GM21825 (cell line): ENCODE results near the gene GAL.

Experiments used
- ATAC-seq: cut with Tn5 transposase; IDR thresholded peaks from one replicate; pipeline ENCODE4 v1.9.1; 2021; ENCODE audit warnings: mild to moderate bottlenecking, moderate library complexity; ENCODE audit not compliant: unreplicated experiment

GAL gene

GRCh38 chr11:68678031-68678441 is 6.3 kb upstream of the GAL start:
- ATAC-seq: no peak

GRCh38 chr11:68680541-68681231 is 3.7 kb upstream of the GAL start:
- ATAC-seq: no peak

GRCh38 chr11:68682531-68682961 is 1.8 kb upstream of the GAL start:
- no peak for ATAC-seq

GRCh38 chr11:68683121-68683520 is 1.2 kb upstream of the GAL start:
- no peak for ATAC-seq

- ATAC-seq: no peak
These were observed 584 bp upstream of the GAL start for GRCh38 chr11:68683536-68684384.

GRCh38 chr11:68685656-68686380 is 1.5 kb downstream of the GAL start:
- no peak for ATAC-seq

- no peak for ATAC-seq
These were observed 2.1 kb downstream of the GAL start for GRCh38 chr11:68686486-68686885.

- ATAC-seq: no peak
These were observed 3.0 kb downstream of the GAL start for GRCh38 chr11:68687311-68687710.

GRCh38 chr11:68687986-68688385 is 3.6 kb downstream of the GAL start:
- ATAC-seq: no peak

- ATAC-seq: no peak
These were observed 4.5 kb downstream of the GAL start for GRCh38 chr11:68688881-68689280.

GRCh38 chr11:68689737-68690625 is 5.6 kb downstream of the GAL start:
- ATAC-seq: no peak

- ATAC-seq: no peak
These were observed 6.5 kb downstream of the GAL start for GRCh38 chr11:68690671-68691401.

GRCh38 chr11:68691402-68691784 is 7.0 kb downstream of the GAL start:
- ATAC-seq: no peak

GRCh38 chr11:68692115-68692514 is 7.8 kb downstream of the GAL start:
- no peak for ATAC-seq

- ATAC-seq: no peak
These were observed 8.6 kb downstream of the GAL start for GRCh38 chr11:68692871-68693483.

- no peak for ATAC-seq
These were observed 9.1 kb downstream of the GAL start for GRCh38 chr11:68693484-68693882.

GRCh38 chr11:68694431-68695297 is 10.3 kb downstream of the GAL start:
- no peak for ATAC-seq

- no peak for ATAC-seq
These were observed 11.2 kb downstream of the GAL start for GRCh38 chr11:68695531-68695930.

- ATAC-seq: no peak
These were observed 14.6 kb downstream of the GAL start for GRCh38 chr11:68698993-68699392.
